Measurements from ENCODE around the gene NBPF1.
"Not testable (repeated sequence)": the region's sequence is repeated elsewhere in the genome, so short reads cannot be mapped to it uniquely, and the experiment has no call there.

GRCh38 chr1:16626409-16626983 lies 13.1 kb upstream of the NBPF1 start:
- not testable (repeated sequence) for TF ChIP-seq EZH2phosphoT487 (IDR thresholded peaks at IDR 0.05; ENCODE audit: insufficient read depth, low read depth); EZH2 (IDR thresholded peaks at IDR 0.05; ENCODE audit: insufficient read depth, poor library complexity, severe bottlenecking)
